Caki2 (cell line): ENCODE data around the gene NPEPPS. TPM values are rescaled to one million over a fixed set of nuclear protein-coding genes. Genes with fewer than 3 reads are reported as not detected.
"Not testable (repeated sequence)": the region's sequence is repeated elsewhere in the genome, so short reads cannot be mapped to it uniquely, and the experiment has no call there.

Source experiments
- DNase-seq: peaks from one replicate; pipeline ENCODE4 v3.0.0-alpha.2; 2015; ENCODE audit warnings: low read depth
- in situ Hi-C: cut with HindIII; loops from 2 replicates; pipeline ENCODE4 v1.10.0; 2016; ENCODE audit warnings: low sequenced_read_pairs, low pct_unique_long_range_greater_than_20kb, mixed read lengths
- total RNA-seq: library from RNA; depleted of rRNA; stranded (reverse); fragments of >200 nt; shearing (Covaris generic); gene quantifications from 2 replicates; pipeline ENCODE4 v1.2.3, GENCODE V29; 2014; ENCODE audit warnings: low replicate concordance; rRNA removed

NPEPPS gene, protein sequence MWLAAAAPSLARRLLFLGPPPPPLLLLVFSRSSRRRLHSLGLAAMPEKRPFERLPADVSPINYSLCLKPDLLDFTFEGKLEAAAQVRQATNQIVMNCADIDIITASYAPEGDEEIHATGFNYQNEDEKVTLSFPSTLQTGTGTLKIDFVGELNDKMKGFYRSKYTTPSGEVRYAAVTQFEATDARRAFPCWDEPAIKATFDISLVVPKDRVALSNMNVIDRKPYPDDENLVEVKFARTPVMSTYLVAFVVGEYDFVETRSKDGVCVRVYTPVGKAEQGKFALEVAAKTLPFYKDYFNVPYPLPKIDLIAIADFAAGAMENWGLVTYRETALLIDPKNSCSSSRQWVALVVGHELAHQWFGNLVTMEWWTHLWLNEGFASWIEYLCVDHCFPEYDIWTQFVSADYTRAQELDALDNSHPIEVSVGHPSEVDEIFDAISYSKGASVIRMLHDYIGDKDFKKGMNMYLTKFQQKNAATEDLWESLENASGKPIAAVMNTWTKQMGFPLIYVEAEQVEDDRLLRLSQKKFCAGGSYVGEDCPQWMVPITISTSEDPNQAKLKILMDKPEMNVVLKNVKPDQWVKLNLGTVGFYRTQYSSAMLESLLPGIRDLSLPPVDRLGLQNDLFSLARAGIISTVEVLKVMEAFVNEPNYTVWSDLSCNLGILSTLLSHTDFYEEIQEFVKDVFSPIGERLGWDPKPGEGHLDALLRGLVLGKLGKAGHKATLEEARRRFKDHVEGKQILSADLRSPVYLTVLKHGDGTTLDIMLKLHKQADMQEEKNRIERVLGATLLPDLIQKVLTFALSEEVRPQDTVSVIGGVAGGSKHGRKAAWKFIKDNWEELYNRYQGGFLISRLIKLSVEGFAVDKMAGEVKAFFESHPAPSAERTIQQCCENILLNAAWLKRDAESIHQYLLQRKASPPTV
- 59.0 and 119 TPM in 2 replicates for total RNA-seq

DNA sequence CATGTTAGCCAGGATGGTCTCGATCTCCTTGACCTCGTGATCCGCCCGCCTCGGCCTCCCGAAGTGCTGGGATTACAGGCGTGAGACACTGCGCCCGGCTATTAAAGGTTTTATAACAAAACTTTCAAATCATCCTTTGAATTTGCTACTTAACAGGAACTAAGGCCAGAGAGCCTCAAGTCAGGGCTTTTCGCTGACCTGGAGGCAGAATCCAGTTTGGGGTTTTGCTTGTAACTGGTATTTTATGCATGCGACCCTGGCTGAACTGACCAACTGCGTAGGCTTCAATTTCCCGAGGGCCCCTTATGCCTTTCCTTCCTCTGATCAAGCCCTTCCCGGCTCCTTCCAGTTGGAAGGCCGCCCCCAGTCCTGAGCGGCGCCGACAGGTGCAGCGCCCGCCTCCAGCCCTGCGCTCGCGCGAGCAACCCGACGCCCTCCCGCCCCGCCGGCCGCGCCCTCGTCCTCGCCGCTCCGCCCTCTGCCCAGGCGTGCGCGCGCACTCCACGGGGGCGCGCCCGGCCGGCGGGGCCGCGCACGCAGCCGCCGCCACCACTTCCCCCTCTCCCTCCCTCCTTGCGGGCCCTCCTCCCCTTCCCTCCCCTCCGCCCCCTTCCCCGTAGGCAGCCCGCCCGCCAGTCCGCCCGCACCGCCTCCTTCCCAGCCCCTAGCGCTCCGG lies at the start of gene NPEPPS:
TSS of gene NPEPPS (plus strand) at position 552 of the 676 bp plus-strand sequence. CDS start 193 bp downstream, outside the sequence.
- peak; percentile 87 for DNase-seq

DNA sequence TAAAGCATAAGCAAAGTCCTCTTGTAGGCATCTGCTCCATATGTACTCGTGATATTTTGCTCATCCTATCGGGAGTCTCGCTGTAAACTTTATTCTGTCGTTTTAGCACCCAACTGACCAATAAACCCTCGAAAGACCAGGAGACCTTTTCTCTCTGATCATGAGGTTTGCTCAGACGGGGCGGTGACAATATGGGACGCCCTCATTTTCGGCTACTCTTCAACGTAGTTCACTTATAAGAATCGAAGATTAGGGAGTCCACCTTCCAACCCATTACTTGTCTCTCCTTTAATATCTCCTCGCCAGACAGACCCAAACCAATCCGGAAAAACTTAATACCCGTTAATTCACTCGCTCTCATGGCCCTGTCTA lies 39.1 kb upstream of the NPEPPS start:
- DNase-seq, in situ Hi-C loops: not testable (repeated sequence)

More for the DNA sequence above, at the start of gene NPEPPS:
- in situ Hi-C loops = not testable (repeated sequence)

DNA sequence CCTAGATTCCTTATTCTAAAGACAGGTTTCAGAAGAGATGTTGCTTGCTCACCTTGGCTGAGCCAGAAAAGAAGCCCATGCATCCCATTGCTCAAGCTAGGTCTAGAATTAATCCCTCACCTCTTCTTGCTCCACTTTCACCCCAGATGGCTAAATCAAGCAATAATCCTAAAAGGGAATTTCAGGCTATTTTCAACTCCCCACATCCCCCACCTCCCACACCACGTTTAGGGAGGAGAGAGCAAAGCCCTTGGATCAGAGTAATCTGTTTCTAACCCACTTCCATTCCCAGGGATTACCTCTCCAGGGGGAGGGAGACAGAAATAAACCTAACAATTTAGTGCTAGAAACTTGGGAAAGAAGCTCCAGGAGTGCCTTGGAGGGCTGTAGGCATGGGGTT lies 31.8 kb upstream of the NPEPPS start:
- DNase-seq, in situ Hi-C loops: not testable (repeated sequence)

DNA sequence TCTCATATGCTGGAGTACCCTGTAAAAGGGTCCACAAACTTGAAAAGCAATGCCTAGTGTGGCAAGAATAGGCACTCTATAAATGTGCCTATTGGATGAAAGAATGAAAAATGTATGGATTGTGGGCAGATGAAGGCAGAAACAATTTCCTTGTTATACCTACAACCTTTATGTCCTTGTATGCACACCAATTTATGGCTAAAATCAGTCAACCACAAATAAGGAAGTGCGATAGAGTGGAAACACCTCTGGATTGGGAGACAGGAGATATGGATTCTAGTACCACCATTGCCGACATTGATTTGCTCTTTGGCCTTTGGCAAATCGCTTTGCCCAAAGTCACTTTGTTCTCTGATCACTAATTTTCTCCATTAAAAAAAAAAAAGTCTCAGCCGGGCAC lies 31.4 kb upstream of the NPEPPS start:
- DNase-seq, in situ Hi-C loops: not testable (repeated sequence)

DNA sequence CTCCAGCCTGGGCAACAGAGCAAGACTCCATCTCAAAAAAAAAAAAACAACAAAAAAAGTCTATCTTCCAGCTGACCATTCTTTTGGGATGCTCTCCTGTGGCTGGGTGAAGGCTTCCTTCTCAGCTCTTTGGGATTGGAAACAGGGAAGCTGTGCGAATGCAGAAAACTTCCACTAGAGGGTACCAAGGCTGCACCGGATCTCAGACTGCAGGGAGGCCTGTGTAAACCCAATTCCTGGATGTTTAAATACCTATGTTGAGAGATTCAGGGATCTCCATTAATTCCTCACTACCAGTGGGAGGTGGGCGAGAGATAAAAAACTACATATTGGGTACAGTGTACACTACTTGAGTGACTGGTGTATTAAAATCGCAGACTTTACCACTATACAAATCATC lies 30.3 kb upstream of the NPEPPS start:
- in situ Hi-C loops = not testable (repeated sequence)

DNA sequence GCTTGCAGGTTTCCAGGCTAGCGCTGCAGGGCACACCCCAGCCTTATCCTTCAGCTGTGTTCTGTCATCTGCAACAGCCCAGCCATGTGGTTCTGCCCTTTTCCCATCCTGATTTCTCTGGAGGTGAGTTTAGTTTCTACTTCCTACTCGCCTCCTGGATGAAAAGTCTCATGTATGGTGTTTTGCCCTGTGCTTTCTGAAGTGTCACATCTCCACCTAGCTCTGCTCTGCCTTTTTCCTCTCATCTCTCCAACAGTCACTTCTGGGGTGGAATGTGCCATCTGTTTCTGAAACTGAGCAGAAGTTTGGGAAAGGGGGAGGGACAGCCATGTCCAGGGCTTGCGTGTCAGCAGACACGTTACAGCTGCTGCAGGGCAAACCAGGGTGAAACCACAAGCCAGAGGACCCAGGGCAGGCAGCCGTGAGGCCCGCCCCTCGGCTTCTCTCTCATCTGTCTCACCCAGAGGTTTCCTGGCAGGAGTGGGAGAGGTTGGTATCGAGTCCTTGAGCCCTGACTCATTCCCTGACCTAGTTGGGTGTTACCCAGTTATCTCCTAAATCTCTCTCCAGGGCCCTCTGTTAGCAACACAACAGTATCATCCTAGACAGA lies 28.7 kb upstream of the NPEPPS start:
- in situ Hi-C loops = not testable (repeated sequence)
- peak; percentile 84 for DNase-seq

More for the DNA sequence above, 30.3 kb upstream of the NPEPPS start:
- peak; percentile 37 for DNase-seq

DNA sequence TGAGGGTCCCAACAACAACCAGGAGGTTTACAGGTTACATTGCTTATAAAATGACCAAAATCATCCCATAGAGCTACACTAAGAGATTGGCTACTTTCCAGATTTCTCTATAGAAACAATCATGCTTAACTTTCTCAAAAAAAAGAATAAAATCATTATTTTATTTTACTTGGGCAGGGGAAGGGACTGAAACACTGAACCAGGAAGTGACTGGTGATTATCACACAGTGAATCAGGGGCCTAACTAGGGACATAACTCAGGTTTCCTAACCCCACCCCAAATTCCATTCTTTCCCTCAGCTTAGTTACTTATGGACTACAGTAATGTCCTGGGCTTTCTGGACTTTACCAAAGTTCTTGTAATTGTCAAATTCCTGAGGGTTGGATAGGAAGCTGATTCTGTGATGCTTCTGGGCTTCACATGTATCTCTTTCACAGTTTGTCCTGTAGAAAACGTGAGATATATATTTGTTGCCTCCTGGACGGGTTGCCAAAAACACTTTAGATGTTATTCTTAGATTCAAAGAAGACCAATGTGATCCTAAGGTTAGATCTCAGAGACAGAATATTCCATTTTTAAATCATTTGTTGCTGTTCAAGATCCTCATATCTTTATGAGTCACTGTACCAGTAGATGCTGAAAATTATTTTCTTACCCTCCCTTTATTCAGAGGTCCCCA lies 28.0 kb upstream of the NPEPPS start:
- peak; percentile 73 for DNase-seq
- in situ Hi-C loops = not testable (repeated sequence)

DNA sequence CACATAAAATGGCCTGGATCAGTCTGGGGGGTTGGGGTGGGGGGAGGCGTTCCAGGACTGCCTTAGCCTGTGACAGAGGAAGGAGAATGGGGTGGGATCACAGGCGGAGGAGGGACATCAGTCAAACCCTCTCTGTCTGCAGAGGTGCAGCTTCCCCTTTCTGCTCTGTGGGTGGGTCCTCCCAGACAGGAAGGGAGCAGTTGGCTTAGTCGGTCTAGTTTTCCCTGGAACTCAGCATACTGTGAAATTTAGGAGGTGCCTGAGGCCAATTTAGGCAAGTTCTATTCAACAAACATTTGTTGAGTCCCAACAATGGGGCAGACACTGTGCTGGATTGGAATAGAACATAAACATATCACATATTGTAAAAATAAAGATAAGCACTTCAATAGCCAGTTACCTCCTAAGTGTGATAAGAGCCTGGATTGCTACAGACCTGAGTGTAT lies 19.2 kb upstream of the NPEPPS start:
- DNase-seq, in situ Hi-C loops: not testable (repeated sequence)

DNA sequence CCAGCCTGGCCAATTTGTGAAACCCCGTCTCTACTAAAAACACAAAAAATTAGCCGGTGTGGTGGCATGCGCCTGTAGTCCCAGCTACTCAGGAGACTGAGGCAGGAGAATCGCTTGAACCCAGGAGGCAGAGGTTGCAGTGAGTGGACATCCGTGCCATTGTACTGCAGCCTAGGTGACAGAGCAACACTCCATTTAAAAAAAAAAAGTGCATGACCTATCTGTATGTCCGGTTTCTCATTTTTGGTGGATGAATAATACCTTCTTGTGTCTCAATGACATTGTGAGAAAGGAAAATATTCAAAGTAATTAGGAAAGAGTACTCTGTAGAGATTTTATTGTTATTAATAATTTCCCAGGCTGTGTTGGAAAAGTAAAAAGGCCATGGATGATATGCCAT lies 17.6 kb upstream of the NPEPPS start:
- in situ Hi-C loops, DNase-seq: not testable (repeated sequence)

DNA sequence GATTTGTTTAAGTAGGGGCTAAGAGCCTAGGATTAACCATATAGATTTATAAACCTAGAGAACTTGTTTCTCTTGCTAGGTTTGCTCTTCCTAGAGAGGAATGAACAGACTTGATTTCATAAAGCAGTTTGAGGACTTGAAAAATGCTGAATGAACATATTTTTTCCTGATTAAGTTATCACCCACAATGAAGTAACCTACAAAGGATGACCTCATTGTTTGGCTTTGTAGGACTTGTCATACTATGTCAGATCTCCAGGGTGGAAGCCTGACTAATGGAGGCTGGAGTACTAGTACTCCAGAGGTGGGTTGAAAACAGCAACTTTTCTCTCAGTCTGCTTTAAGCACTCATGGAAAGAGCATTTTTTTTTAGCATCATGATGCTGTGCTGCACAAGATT lies 12.0 kb upstream of the NPEPPS start:
- in situ Hi-C loops, DNase-seq: not testable (repeated sequence)

DNA sequence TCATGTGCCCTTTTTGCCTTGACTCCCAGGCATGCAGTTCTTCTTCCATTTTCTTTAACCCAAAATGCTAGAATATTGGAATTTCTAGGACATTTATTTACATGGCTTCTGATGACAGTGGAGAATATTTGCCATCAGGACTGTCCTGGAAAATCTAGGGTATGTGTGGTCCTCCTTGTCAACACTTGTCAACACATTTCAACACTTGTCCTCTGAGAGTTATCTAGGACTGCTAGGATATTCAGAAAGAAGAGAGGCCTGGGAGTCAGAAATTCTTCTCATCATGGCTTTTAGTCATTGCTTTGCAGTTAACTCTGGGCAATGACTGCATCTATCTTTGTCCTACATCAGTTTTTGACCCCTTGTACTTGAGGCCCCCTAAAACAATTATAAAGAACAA lies 11.5 kb upstream of the NPEPPS start:
- in situ Hi-C loops, DNase-seq: not testable (repeated sequence)

DNA sequence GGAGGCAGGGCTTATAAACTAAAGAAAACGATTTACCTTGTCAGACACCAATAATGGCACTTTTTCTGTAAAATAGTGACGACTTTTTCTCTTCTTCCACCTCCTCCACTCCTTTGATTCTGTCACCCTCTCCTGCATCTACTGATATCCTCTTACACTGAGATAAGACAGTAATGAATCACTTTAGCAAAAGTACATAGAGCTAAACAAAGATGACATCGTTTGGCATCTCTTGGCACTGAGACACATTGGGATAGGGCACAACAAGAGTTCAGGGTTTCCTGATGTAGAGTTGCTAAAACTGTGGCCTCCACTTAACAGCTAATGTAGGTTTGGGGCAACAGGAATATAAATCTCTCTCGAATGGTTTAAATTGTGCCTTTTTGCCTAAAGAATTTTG lies 10.6 kb upstream of the NPEPPS start:
- in situ Hi-C loops, DNase-seq: not testable (repeated sequence)

DNA sequence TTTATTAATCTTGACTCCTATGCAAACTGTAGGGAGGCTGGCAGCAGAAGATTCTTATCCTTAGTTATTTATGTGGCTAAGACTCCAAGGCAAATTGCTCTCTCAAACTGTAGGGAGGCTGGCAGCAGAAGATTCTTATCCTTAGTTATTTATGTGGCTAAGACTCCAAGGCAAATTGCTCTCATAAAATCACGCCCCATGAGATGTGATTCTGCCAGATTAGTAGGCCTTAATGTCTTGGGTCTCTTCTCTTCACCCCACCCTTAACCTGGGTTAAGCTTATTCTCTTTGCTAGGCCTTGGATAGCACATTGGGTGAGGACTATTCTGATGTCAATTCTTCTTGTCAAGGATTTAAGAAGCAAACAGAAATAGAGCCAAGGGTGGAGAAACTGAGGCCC lies 9.5 kb upstream of the NPEPPS start:
- in situ Hi-C loops, DNase-seq: not testable (repeated sequence)

DNA sequence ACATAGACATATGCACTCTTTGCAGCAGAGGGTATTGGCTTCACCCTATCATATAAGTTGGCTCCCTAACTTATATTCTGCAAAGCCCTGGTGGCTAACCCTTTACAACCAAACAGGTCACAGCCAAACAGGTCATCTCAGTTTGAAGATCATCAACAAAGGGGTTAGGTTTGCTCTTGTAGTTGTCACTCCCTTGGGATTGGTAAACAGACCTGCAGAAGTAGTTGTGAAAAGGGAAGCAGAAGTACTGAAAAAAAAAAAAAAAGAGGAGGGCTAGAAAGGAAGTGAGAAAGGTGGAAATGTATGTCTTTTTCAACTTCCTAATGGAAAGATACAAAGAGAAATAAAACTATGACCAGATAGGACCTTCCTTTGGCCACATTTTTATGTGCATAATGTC lies 8.6 kb upstream of the NPEPPS start:
- in situ Hi-C loops, DNase-seq: not testable (repeated sequence)

DNA sequence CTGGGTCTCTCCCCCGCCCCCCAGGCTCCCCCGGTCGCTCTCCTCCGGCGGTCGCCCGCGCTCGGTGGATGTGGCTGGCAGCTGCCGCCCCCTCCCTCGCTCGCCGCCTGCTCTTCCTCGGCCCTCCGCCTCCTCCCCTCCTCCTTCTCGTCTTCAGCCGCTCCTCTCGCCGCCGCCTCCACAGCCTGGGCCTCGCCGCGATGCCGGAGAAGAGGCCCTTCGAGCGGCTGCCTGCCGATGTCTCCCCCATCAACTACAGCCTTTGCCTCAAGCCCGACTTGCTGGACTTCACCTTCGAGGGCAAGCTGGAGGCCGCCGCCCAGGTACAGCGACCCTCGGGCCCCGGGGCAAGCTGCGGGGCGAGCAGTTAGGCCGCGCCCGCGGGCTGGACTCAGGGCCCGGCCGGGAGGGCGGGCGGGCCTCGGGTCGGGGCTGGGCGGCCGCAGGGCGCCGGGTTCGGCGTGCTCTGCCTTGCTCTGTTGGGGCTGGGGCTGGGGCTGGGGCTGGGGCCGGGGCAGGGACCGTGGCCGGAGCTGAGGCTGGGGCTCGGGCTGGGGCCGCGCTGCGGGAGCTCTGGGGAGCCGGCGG lies 419 bp downstream of the NPEPPS start:
- in situ Hi-C loops = not testable (repeated sequence)
- peak; percentile 10 for DNase-seq

DNA sequence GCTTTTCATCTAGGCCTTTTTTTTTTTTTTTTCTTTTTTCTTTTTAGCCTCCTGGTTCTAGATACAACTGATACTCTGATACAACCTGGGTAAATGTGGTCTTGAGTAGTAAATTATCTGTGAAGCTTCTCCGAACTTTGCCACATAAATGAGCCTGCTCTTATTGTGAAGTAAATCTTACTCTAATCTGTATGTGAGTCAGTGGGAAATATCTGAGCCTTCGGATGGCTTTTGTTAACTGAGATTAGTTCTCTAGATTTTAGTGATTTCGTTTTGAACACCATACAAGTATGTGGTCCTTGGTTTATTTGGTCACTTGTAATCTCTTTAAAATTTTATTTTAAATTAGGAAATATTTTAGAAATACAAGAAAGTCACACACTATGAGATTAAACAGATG lies 8.2 kb downstream of the NPEPPS start:
- in situ Hi-C loops, DNase-seq: not testable (repeated sequence)

DNA sequence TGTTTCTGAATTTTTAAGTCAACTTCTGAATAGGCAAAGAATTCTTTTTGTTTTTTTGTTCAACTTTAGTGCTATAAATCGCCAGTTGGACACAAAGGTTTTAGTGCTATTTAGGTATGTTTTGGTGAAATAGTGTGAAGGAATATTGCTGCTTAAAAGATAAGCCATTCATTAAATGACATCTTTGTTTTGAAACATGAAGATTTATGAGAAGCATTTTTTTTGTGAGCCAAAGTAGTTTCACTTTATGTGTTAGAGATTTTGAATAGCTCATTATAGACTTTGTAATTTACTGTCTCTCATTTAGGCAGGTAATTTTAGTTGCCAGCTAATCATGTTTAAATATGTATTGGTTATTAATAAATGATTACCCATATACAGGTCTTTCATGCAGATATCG lies 10.8 kb downstream of the NPEPPS start:
- in situ Hi-C loops, DNase-seq: not testable (repeated sequence)
